ENCODE measurements around the gene MGLL. TPM values are rescaled to one million over a fixed set of nuclear protein-coding genes. Genes with fewer than 3 reads are reported as not detected.

Gene MGLL
- total and polyA plus RNA-seq, 9 of the 15 experiments (the other 6 are each of a cell fraction or from before 2014, with no cell fraction given): 0.12 to 0.32 (median 0.18) TPM; not detected in 6

- CTCF ChIA-PET (ENCODE audit: low intra/inter-chr PET ratio): no interaction called here
- no TSS peak for BruUV-seq (replicated peaks)
- in situ Hi-C loops (cut with MboI): no loop called here
Measured at GRCh38 chr3:127777332-127777731, 45.0 kb downstream of the MGLL start.

More at GRCh38 chr3:127777332-127777731, 45.0 kb downstream of the MGLL start:
- DNase-seq (ENCODE audit: extremely low read depth in 1 of 4, low spot score in 3 of 4): no peak
- no peak overlapping the region for H3K4me2 ChIP-seq (ENCODE audit: insufficient read depth, low read length)
- no peaks in the 10 kb centered on the region for H3K36me3 ChIP-seq (ENCODE audit: control insufficient read depth, insufficient read depth, low read length)
- no peaks in the 10 kb centered on the region for H3K9me3 ChIP-seq (replicated peaks; ENCODE audit: control insufficient read depth, insufficient read depth, low read depth, low read length)
- POLR2A ChIA-PET: no interaction called here
- no peak for ATAC-seq
- peaks cover 6 to 37% of the 10 kb centered on the region in 2 experiments for H3K27me3 ChIP-seq (ENCODE audit: control insufficient read depth in 2 of 2, insufficient read depth in 2 of 2, low read length in 2 of 2)
- WGBS (ENCODE audit: insufficient coverage, low coverage, missing lambda C conversion rate): 0% methylated on average over 1 of the region's 1 CpG
- H2AFZ ChIP-seq (ENCODE audit: low read depth, low read length): no peak overlapping the region
- TF ChIP-seq ARID2 (IDR thresholded peaks at IDR 0.05) (no peak), PPARD (CRISPR knock-in tag; IDR thresholded peaks at IDR 0.05) (no peak), GTF2F1 (IDR thresholded peaks at IDR 0.05; ENCODE audit: low read depth, low read length) (no peak), DIDO1 (tag; IDR thresholded peaks at IDR 0.05; ENCODE audit: low read depth) (no peak), USF2 (CRISPR knock-in tag; IDR thresholded peaks at IDR 0.05) (no peak), MEIS2 (IDR thresholded peaks at IDR 0.05; ENCODE audit: partially characterized antibody) (no peak), ZNF75A (CRISPR knock-in tag; IDR thresholded peaks at IDR 0.05) (no peak), FOXJ2 (tag; IDR thresholded peaks at IDR 0.05) (no peak), GATAD2A (IDR thresholded peaks at IDR 0.05) (no peak), ZKSCAN1 (IDR thresholded peaks at IDR 0.05; ENCODE audit: low read depth, low read length) (no peak), EHMT2 (IDR thresholded peaks at IDR 0.05) (no peak), ARNT (IDR thresholded peaks at IDR 0.05) (no peak), FOXJ3 (CRISPR knock-in tag; IDR thresholded peaks at IDR 0.05) (no peak), IRF2 (CRISPR knock-in tag; IDR thresholded peaks at IDR 0.05) (no peak), PRMT5 (CRISPR knock-in tag; IDR thresholded peaks at IDR 0.05) (no peak), MYC (IDR thresholded peaks at IDR 0.05; ENCODE audit: low read depth, low read length) (no peak), MYC (CRISPR knock-in tag; IDR thresholded peaks at IDR 0.05; ENCODE audit: borderline replicate concordance, low read depth) (no peak), MYBL2 (IDR thresholded peaks at IDR 0.05; ENCODE audit: low read depth) (no peak), MYBL2 (CRISPR knock-in tag; IDR thresholded peaks at IDR 0.05; ENCODE audit: borderline replicate concordance) (no peak), LCOR (CRISPR knock-in tag; IDR thresholded peaks at IDR 0.05) (no peak), MCM5 (IDR thresholded peaks at IDR 0.05; ENCODE audit: low read depth) (no peak)
- TF ChIP-seq, protein P1, sequence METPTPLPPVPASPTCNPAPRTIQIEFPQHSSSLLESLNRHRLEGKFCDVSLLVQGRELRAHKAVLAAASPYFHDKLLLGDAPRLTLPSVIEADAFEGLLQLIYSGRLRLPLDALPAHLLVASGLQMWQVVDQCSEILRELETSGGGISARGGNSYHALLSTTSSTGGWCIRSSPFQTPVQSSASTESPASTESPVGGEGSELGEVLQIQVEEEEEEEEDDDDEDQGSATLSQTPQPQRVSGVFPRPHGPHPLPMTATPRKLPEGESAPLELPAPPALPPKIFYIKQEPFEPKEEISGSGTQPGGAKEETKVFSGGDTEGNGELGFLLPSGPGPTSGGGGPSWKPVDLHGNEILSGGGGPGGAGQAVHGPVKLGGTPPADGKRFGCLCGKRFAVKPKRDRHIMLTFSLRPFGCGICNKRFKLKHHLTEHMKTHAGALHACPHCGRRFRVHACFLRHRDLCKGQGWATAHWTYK (CRISPR knock-in tag; IDR thresholded peaks at IDR 0.05): no peak
- no peak overlapping the region for H3K4me3 ChIP-seq
- no peak overlapping the region for H3K27ac ChIP-seq (ENCODE audit: extremely low read depth, low read depth, low read length)
- FAIRE-seq: no peak
- intact Hi-C loops (cut with micrococcal nuclease): no loop called here
- no peaks in the 10 kb centered on the region for H4K20me1 ChIP-seq (replicated peaks; ENCODE audit: control insufficient read depth, insufficient read depth, low read length)
- no peaks in the 10 kb centered on the region for H3K79me2 ChIP-seq (ENCODE audit: control insufficient read depth, insufficient read depth, low read length)
- no peaks in the 10 kb centered on the region for H3K4me1 ChIP-seq (replicated peaks in 1 of 2; ENCODE audit: control insufficient read depth in 2 of 2, insufficient read depth in 2 of 2, low read length in 2 of 2)
- H3K9me1 ChIP-seq (ENCODE audit: control insufficient read depth, insufficient read depth, low read length): no peaks in the 10 kb centered on the region
- no peak overlapping the region for H3K9ac ChIP-seq (ENCODE audit: insufficient read depth in 1 of 2, low read depth in 2 of 2, low read length in 2 of 2)
